ENCODE measurements around the gene CD79A. TPM values are rescaled to one million over a fixed set of nuclear protein-coding genes. Genes with fewer than 3 reads are reported as not detected.

CD79A gene
- total RNA-seq, 1 donor from 2014 or later: 0.55 TPM

- ATAC-seq: no peak
- DNase-seq (ENCODE audit: low spot score): no peak
Measured at GRCh38 chr19:41883463-41883820, 6.4 kb downstream of the CD79A start.

- peak; percentile 94 for ATAC-seq
- DNase-seq (ENCODE audit: low spot score): peak; percentile 97
Measured at GRCh38 chr19:41883821-41884733, 7.0 kb downstream of the CD79A start.

- no peak for ATAC-seq
- DNase-seq (ENCODE audit: low spot score): no peak
Measured at GRCh38 chr19:41886761-41887710, 10.0 kb downstream of the CD79A start.

GRCh38 chr19:41887711-41888382 lies 10.8 kb downstream of the CD79A start:
- ATAC-seq: no peak
- DNase-seq (ENCODE audit: low spot score): no peak

GRCh38 chr19:41888926-41889325 lies 11.8 kb downstream of the CD79A start:
- ATAC-seq (no peak), DNase-seq (ENCODE audit: low spot score) (no peak)

- ATAC-seq (no peak), DNase-seq (ENCODE audit: low spot score) (no peak)
Measured at GRCh38 chr19:41889896-41890295, 12.8 kb downstream of the CD79A start.

GRCh38 chr19:41890936-41891335 lies 13.9 kb downstream of the CD79A start:
- DNase-seq (ENCODE audit: low spot score) (no peak), ATAC-seq (no peak)

GRCh38 chr19:41892173-41892902 lies 15.3 kb downstream of the CD79A start:
- ATAC-seq: no peak
- DNase-seq (ENCODE audit: low spot score): no peak

GRCh38 chr19:41893899-41894298 lies 16.8 kb downstream of the CD79A start:
- no peak for ATAC-seq

GRCh38 chr19:41894350-41894749 lies 17.3 kb downstream of the CD79A start:
- no peak for ATAC-seq
- DNase-seq (ENCODE audit: low spot score): no peak

More at GRCh38 chr19:41893899-41894298, 16.8 kb downstream of the CD79A start:
- no peak for DNase-seq (ENCODE audit: low spot score)

GRCh38 chr19:41895745-41896580 lies 18.9 kb downstream of the CD79A start:
- DNase-seq (ENCODE audit: low spot score): no peak

GRCh38 chr19:41896581-41896942 lies 19.5 kb downstream of the CD79A start:
- ATAC-seq: no peak
- DNase-seq (ENCODE audit: low spot score): no peak

More at GRCh38 chr19:41895745-41896580, 18.9 kb downstream of the CD79A start:
- peak; percentile 18 for ATAC-seq

GRCh38 chr19:41897181-41897580 lies 20.1 kb downstream of the CD79A start:
- DNase-seq (ENCODE audit: low spot score): no peak
- no peak for ATAC-seq

- DNase-seq (ENCODE audit: low spot score) (no peak), ATAC-seq (no peak)
Measured at GRCh38 chr19:41897820-41898219, 20.7 kb downstream of the CD79A start.

GRCh38 chr19:41898235-41898634 lies 21.2 kb downstream of the CD79A start:
- no peak for ATAC-seq
- DNase-seq (ENCODE audit: low spot score): no peak

GRCh38 chr19:41901707-41902360 lies 24.8 kb downstream of the CD79A start:
- ATAC-seq (no peak), DNase-seq (ENCODE audit: low spot score) (no peak)

GRCh38 chr19:41902594-41902993 lies 25.5 kb downstream of the CD79A start:
- DNase-seq (ENCODE audit: low spot score) (no peak), ATAC-seq (no peak)

- DNase-seq (ENCODE audit: low spot score) (no peak), ATAC-seq (no peak)
Measured at GRCh38 chr19:41903193-41903953, 26.3 kb downstream of the CD79A start.

Measured in left lobe of liver (tissue), 2 donors.